ENCODE results near the gene CCDC177.

DNA sequence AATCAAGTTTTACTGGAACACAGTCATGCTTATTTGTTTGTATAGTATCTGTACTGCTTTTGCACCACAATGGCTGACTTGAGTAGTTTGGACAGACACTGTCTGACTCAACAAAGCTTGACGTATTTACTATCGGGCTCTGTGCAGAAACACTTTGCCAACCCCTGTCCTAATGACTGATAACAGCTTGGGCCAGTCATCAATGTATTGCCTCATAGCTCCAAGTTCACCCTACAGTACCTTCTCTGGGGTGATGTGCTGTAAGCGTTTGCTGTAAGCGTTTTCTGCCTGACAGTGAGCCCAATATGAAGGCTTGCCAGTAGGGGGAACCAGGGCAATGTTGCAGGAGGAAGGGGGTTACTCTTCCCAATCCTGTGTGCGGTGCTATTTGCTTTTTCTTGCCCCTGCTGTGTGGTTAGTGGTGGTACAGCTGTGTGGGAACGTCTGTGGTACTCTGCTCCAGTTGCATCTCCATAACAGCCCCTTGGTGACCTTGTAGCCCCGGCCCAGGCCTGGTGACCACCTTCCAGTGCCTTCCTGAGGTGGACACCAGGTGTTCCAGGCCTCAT, 5.4 kb upstream of the CCDC177 start:
- no peak for TF ChIP-seq EP300 (IDR thresholded peaks at IDR 0.05)
- TF ChIP-seq POLR2A (IDR thresholded peaks at IDR 0.05) = no peak
- TF ChIP-seq, protein P1, sequence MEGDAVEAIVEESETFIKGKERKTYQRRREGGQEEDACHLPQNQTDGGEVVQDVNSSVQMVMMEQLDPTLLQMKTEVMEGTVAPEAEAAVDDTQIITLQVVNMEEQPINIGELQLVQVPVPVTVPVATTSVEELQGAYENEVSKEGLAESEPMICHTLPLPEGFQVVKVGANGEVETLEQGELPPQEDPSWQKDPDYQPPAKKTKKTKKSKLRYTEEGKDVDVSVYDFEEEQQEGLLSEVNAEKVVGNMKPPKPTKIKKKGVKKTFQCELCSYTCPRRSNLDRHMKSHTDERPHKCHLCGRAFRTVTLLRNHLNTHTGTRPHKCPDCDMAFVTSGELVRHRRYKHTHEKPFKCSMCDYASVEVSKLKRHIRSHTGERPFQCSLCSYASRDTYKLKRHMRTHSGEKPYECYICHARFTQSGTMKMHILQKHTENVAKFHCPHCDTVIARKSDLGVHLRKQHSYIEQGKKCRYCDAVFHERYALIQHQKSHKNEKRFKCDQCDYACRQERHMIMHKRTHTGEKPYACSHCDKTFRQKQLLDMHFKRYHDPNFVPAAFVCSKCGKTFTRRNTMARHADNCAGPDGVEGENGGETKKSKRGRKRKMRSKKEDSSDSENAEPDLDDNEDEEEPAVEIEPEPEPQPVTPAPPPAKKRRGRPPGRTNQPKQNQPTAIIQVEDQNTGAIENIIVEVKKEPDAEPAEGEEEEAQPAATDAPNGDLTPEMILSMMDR (IDR thresholded peaks at IDR 0.05) = peak in 2 of 7 experiments; percentile 17 to 30
- TF ChIP-seq POLR2AphosphoS5 (IDR thresholded peaks at IDR 0.05) = peak in 2 of 3 donors; percentile 58 to 74

Measured in stomach (tissue), 4 donors.